Muscle layer of colon (tissue), 2 donors: ENCODE results near the gene COL9A3.

ENCODE experiments used
- H3K27ac ChIP-seq: one replicate; pipeline ENCODE4 v1.7.0; 2013; ENCODE audit warnings: low read depth, mild to moderate bottlenecking, low read length, moderate library complexity
- H3K27me3 ChIP-seq, 2 donors: one replicate each; pipeline ENCODE4 v1.7.0; 2013; ENCODE audit warnings: low read length in 2 of 2, mild to moderate bottlenecking in 2 of 2; ENCODE audit not compliant: insufficient read depth in 2 of 2, control insufficient read depth in 1 of 2
- H3K36me3 ChIP-seq: one replicate; pipeline ENCODE4 v1.7.0; 2013; ENCODE audit warnings: mild to moderate bottlenecking, low read length; ENCODE audit not compliant: insufficient read depth
- H3K4me1 ChIP-seq: one replicate; pipeline ENCODE4 v1.7.0; 2013; ENCODE audit warnings: mild to moderate bottlenecking, low read length; ENCODE audit not compliant: insufficient read depth
- H3K4me3 ChIP-seq, 2 donors: one replicate each; pipeline ENCODE4 v1.7.0; 2013; ENCODE audit warnings: low read length in 2 of 2, low read depth in 1 of 2, mild to moderate bottlenecking in 1 of 2, moderate library complexity in 1 of 2
- H3K9ac ChIP-seq: one replicate; pipeline ENCODE4 v1.7.0; 2013; ENCODE audit warnings: low read length
- H3K9me3 ChIP-seq: one replicate; pipeline ENCODE4 v1.7.0; 2013; ENCODE audit warnings: mild to moderate bottlenecking, low read length
- donor health status: abdominal sarcoma.
- donor health status: Adenocarcinoma of cecum.

COL9A3 gene

DNA sequence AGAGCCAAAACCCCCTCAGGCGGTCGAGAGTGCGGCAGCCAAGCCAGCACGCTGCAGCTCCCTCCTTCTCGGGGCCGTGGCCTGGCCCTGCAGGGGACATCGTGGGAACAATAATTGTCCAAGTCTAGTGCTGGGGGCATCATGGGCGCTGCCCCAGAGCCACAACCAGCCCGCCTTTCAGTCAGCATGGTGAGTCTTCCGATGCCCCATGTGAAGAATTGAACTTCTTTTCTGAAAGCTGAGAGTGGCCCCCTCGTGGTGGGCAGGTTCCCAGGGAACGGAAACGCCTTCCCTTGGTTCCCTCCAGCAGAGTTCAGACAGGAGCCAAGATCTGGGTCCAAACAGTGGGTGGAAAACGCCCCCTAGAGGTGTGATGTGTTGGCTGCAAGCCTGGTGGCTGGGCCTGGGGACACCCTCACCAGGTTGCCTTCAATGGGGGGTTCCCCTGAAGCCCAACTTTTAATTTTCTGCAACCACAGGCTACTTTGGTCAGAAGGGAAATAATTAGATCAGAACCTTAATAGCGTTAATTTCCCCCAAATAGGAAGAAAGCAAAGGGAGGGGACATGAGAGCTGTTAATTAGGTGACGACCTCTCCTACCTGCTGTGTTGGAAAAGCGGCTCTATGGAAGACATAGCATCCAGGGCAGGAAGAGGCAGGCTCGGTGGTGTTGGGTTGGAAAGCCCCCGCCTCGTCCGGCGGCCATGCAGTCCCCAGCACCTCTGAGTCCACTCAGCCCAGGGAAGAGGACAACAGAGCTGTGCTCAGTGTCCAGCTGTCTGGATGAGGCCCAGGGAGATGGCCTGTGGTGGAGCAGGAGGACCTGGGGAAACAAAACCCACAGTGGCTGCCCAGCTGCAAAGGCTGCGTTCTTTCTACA is 25.3 kb upstream of the COL9A3 start:
- Histone ChIP-seq H3K27ac (no peak overlapping the region), H3K9ac (no peak overlapping the region), H3K4me3 (no peak overlapping the region), H3K4me1 (peaks cover 7% of the 10 kb centered on the region), H3K9me3 (no peaks in the 10 kb centered on the region), H3K27me3 (no peaks in the 10 kb centered on the region), H3K36me3 (no peaks in the 10 kb centered on the region)

DNA sequence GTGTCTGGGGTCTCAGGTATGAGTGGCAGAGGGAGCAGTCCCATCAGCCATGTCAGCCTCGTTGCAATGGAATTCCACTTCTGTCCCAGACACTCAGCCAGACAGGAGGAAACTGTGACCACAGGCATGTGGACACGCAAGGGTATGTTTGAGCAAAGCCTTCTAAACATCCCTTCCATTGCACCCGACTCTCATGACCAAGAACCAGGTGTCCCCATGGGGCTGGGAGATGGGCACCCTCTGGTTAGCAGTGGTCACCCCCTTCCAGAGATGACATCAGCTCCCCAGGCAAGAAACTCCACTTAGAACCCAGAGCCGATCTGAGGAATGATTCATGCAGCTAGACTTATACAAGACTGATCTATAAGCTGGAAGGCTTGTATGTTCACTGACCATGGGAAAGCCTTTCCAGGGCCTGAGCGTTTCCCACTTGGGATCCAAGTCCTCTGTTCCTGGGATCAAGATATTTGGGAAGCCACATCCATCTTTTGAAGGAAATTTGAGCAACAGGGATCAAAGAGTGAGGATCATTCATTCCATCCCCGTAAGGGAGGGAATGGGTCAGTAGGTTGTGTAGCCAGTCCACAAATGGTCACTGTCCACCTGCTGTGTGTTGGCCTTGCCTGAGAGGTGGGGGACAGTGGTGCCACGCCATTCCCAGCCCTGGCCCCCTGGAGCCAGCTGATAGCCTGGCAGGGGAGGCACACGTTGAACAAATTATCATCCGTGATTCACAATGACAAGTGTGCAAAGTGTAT is 24.5 kb upstream of the COL9A3 start:
- peaks cover 11% of the 10 kb centered on the region for H3K4me1 ChIP-seq
- H3K27ac ChIP-seq, result no peak overlapping the region
- no peaks in the 10 kb centered on the region for H3K36me3 ChIP-seq
- H3K9ac ChIP-seq, result no peak overlapping the region
- no peaks in the 10 kb centered on the region for H3K9me3 ChIP-seq
- H3K27me3 ChIP-seq, result no peaks in the 10 kb centered on the region
- no peak overlapping the region for H3K4me3 ChIP-seq

DNA sequence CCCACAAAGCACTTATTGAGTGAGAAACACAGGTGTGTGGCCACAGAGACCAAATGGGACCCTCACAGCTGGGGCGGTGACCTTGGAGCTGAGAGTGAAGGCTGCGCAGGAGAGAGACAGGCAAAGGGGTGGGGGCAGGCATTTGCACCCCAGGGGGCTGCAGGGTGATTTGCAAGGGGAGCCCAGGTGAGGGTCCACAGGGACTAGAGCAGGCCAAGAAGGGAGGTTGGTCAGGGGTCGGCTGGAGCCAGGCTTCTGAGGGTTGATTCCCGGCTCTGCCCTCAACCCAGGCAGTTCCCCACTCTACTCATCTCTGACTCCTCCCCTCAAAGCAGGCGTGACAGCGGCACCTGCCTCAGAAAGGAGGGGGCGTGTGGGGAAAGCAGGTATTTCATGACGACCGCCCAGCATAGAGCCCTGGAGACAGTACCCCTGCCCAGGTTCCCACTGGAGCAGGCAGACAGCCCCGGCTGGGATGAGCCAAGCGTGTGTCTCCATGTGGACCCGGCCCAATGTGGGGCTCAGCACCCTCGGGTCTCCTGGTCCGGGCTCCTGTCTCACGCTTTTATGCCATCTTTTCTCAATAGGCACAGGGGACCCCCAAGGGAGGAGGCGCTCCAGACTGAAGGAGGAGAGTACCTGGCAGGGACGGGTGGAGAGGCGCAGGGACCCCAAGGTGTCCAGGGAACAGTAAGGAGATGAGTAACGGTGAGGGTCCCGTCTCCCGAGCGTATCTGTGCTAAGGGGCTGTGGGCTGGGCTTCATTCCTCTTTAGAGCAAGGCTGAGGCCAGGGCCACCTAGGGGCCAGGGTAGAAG is 23.7 kb upstream of the COL9A3 start:
- peak overlapping the region; percentile 38 for H3K9ac ChIP-seq
- peak overlapping the region; percentile 98 for H3K27ac ChIP-seq
- no peaks in the 10 kb centered on the region for H3K27me3 ChIP-seq
- H3K4me1 ChIP-seq, result peaks cover 16% of the 10 kb centered on the region
- peak overlapping the region in 1 of 2 donors; percentile 52 for H3K4me3 ChIP-seq
- peaks cover 2% of the 10 kb centered on the region for H3K36me3 ChIP-seq
- no peaks in the 10 kb centered on the region for H3K9me3 ChIP-seq

GRCh38 chr20:62793757-62794006 is 23.2 kb upstream of the COL9A3 start:
- H3K4me3 ChIP-seq, result peak overlapping the region in 1 of 2 donors; percentile 52
- H3K9ac ChIP-seq, result peak overlapping the region; percentile 38
- H3K9me3 ChIP-seq, result no peaks in the 10 kb centered on the region
- peaks cover 7% of the 10 kb centered on the region for H3K36me3 ChIP-seq
- H3K27ac ChIP-seq, result peak overlapping the region; percentile 98
- peaks cover 16% of the 10 kb centered on the region for H3K4me1 ChIP-seq
- no peaks in the 10 kb centered on the region for H3K27me3 ChIP-seq

DNA sequence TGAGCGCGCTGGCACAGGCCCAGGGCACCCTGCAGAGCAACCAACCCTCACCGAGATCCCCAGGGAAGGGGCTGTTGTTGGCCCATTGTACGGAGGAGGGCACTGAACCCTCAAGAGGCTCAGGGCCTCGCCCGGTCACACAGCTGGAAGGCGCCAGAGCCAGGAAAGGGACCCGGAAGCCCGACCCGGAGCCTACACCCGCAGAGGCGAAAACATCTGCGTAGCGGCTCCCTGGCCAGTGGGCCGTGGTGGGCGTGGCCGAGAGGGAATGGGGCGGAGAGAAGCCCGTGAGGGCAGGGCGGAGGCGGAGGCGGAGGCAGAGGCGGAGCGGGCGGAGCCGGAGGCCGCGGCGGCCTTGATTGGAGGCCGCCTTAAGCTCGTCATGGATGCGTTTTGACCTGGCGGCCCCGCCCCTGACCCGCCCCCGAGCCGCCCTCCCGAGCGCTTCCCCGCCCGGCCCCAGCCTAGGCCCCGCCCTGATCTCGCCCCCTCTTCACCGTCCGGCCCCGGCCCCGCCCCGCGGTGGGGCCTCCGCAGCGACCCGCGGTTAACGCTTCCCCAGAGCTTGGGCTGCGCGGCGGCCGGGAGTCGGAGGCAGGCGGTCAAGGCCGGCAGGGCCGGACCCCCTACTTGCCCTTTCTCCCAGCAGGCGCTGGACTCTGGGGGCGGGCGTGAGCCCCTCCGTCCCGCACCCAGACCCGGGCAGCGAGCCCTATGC is 22.7 kb upstream of the COL9A3 start:
- no peaks in the 10 kb centered on the region for H3K9me3 ChIP-seq
- H3K27ac ChIP-seq, result peak overlapping the region; percentile 98
- H3K9ac ChIP-seq, result peak overlapping the region; percentile 38
- H3K4me3 ChIP-seq, result peak overlapping the region in 1 of 2 donors; percentile 68
- peaks cover 12% of the 10 kb centered on the region for H3K36me3 ChIP-seq
- no peaks in the 10 kb centered on the region for H3K27me3 ChIP-seq
- H3K4me1 ChIP-seq, result peaks cover 16% of the 10 kb centered on the region

- H3K4me1 ChIP-seq, result peaks cover 16% of the 10 kb centered on the region
- peak overlapping the region; percentile 92 for H3K27ac ChIP-seq
- peak overlapping the region; percentile 29 for H3K9ac ChIP-seq
- no peaks in the 10 kb centered on the region for H3K27me3 ChIP-seq
- H3K4me3 ChIP-seq, result peak overlapping the region; percentile 68 to 80
- no peaks in the 10 kb centered on the region for H3K9me3 ChIP-seq
- peaks cover 22% of the 10 kb centered on the region for H3K36me3 ChIP-seq
Observed at GRCh38 chr20:62795023-62795761, 21.7 kb upstream of the COL9A3 start.

- H3K27ac ChIP-seq, result peak overlapping the region; percentile 78
- H3K9me3 ChIP-seq, result no peaks in the 10 kb centered on the region
- peak overlapping the region; percentile 39 to 52 for H3K4me3 ChIP-seq
- H3K36me3 ChIP-seq, result peaks cover 34% of the 10 kb centered on the region
- H3K9ac ChIP-seq, result peak overlapping the region; percentile 34
- peaks cover 23% of the 10 kb centered on the region for H3K4me1 ChIP-seq
- H3K27me3 ChIP-seq, result no peaks in the 10 kb centered on the region
Observed at GRCh38 chr20:62796699-62797491, 20.0 kb upstream of the COL9A3 start.

GRCh38 chr20:62797671-62798532 is 18.9 kb upstream of the COL9A3 start:
- Histone ChIP-seq H3K4me3 (peak overlapping the region; percentile 32 to 52), H3K36me3 (peaks cover 34% of the 10 kb centered on the region), H3K27me3 (no peaks in the 10 kb centered on the region), H3K9ac (peak overlapping the region; percentile 34), H3K4me1 (peaks cover 33% of the 10 kb centered on the region), H3K27ac (peak overlapping the region; percentile 23), H3K9me3 (no peaks in the 10 kb centered on the region)

DNA sequence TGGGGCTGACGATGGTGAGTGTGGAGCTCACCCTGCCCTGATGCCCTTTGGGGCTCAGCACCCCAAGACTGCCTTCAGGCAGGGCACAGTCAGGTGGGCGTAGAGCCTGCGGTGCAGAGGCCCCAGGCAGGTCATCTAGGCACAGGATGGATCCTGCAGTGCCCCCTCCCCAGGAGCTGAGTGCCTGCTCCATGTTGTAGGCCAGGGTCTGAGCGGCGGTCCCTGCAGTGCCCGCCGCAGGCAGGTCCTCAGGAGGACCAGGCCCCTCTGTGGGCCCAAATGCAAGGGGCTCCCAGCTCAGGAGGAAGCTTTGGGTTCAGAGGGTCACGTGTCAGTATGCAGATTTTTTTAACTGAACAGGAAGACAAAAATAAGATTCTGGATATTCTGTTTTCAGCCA is 17.8 kb upstream of the COL9A3 start:
- Histone ChIP-seq H3K4me1 (peaks cover 32% of the 10 kb centered on the region), H3K4me3 (no peak overlapping the region), H3K9me3 (no peaks in the 10 kb centered on the region), H3K27me3 (no peaks in the 10 kb centered on the region), H3K27ac (no peak overlapping the region), H3K9ac (no peak overlapping the region), H3K36me3 (peaks cover 34% of the 10 kb centered on the region)
